Esophagus muscularis mucosa (tissue), 4 donors: ENCODE data around the gene ENPP4. TPM values are rescaled to one million over a fixed set of nuclear protein-coding genes. Genes with fewer than 3 reads are reported as not detected.

Experiments
- DNase-seq: peaks from one replicate; pipeline ENCODE4 v3.0.0-alpha.2; 2017; ENCODE audit errors: extremely low spot score
- H3K27ac ChIP-seq, 4 donors: fragments of 200-600 bp; sonication (generic); replicated peaks in 1 of 4; 1 replicate in 3 of 4; 2 replicates in 1 of 4; pipeline ENCODE4 v1.5.1; 2016 to 2019; ENCODE audit warnings: mild to moderate bottlenecking in 1 of 4
- H3K27me3 ChIP-seq, 4 donors: fragments of 200-600 bp; sonication (generic); one replicate each; pipeline versions ENCODE4 v1.5.1 to v1.6.0; 2016 to 2019
- H3K36me3 ChIP-seq, 4 donors: fragments of 200-600 bp; sonication (generic); one replicate each; pipeline ENCODE4 v1.5.1; 2016 to 2019
- H3K4me1 ChIP-seq, 4 donors: fragments of 200-600 bp; sonication (generic); one replicate each; pipeline ENCODE4 v1.5.1; 2016 to 2019
- H3K4me3 ChIP-seq, 4 donors: fragments of 200-600 bp; sonication (generic); 1 replicate in 2 of 4; 2 replicates in 2 of 4; pipeline ENCODE4 v1.5.1; 2016 to 2019; ENCODE audit warnings: mild to moderate bottlenecking in 4 of 4, moderate library complexity in 1 of 4
- H3K9me3 ChIP-seq, 4 donors: fragments of 200-600 bp; sonication (generic); 1 replicate in 3 of 4; 2 replicates in 1 of 4; pipeline ENCODE4 v1.5.1; 2016 to 2019
- EP300 ChIP-seq: sonication (generic); formaldehyde crosslinking; IDR thresholded peaks from one replicate; pipeline ENCODE4 v1.6.1; 2017; ENCODE audit warnings: antibody characterized with exemption
- POLR2A ChIP-seq: fragments of 450-650 bp; IDR thresholded peaks from one replicate; pipeline ENCODE4 v1.6.1; 2017; ENCODE audit warnings: antibody characterized with exemption, moderate library complexity, mild to moderate bottlenecking, low read depth
- POLR2AphosphoS5 ChIP-seq, 2 donors: sonication (generic); formaldehyde crosslinking; IDR thresholded peaks; one replicate each; pipeline ENCODE4 v1.6.1; 2017; ENCODE audit warnings: antibody characterized with exemption in 2 of 2
- WGBS: methylation state at CpG from one replicate; pipeline ENCODE4 v1.1.5; 2018; 5-methylcytosine and 5-hydroxymethylcytosine counted together
- intact Hi-C: fragments of 100-400 bp; cut with DNase I; formaldehyde crosslinking; loops from one replicate; pipeline ENCODE4 v1.15.1; 2023
- total RNA-seq, 4 donors: library from RNA; depleted of rRNA; stranded (reverse); fragments of >200 nt; gene quantifications; one replicate each; pipeline versions ENCODE4 v1.1.0 to v1.2.1, GENCODE V29; 2016
- TF ChIP-seq, protein P1 (sequence below), 3 experiments: fragments of 200-600 bp in 2 of 3; fragments of 450-650 bp in 1 of 3; sonication (generic) in 2 of 3; IDR thresholded peaks; one replicate each; pipeline ENCODE4 v1.5.1; 2017 to 2019; ENCODE audit warnings: antibody characterized with exemption in 3 of 3, mild to moderate bottlenecking in 2 of 3, moderate library complexity in 1 of 3

ENPP4 gene
- total RNA-seq, 4 donors from 2014 or later = 19.0 to 38.6 (median 24.6) TPM

DNA sequence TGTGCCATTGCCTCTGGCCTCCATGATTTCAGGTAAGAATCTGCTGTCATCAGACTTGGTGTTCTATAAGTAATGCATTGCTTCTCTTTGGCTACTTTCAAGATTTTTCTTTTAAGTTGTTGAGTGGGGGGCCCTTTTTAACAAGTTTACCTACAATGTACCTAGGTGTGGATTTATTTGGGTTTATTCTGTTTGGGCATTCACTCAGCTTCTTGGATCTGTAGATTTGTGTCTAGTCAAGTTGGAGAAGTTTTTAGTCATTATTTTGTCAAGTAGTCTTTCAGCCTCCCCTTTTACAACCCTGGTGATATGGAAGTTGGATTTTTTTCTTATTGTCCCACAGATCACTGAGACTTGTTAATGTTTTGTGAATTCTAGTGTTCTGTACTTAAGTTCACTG, 26.9 kb downstream of the ENPP4 start:
- Histone ChIP-seq H3K27ac (no peak overlapping the region), H3K4me3 (no peak overlapping the region), H3K9me3 (no peaks in the 10 kb centered on the region), H3K36me3 (no peaks in the 10 kb centered on the region), H3K4me1 (no peaks in the 10 kb centered on the region), H3K27me3 (no peaks in the 10 kb centered on the region)
- DNase-seq = no peak
- intact Hi-C loops = no loop called here
- TF ChIP-seq POLR2AphosphoS5 (IDR thresholded peaks at IDR 0.05) (no peak), POLR2A (no peak), EP300 (no peak)
- TF ChIP-seq, protein P1, sequence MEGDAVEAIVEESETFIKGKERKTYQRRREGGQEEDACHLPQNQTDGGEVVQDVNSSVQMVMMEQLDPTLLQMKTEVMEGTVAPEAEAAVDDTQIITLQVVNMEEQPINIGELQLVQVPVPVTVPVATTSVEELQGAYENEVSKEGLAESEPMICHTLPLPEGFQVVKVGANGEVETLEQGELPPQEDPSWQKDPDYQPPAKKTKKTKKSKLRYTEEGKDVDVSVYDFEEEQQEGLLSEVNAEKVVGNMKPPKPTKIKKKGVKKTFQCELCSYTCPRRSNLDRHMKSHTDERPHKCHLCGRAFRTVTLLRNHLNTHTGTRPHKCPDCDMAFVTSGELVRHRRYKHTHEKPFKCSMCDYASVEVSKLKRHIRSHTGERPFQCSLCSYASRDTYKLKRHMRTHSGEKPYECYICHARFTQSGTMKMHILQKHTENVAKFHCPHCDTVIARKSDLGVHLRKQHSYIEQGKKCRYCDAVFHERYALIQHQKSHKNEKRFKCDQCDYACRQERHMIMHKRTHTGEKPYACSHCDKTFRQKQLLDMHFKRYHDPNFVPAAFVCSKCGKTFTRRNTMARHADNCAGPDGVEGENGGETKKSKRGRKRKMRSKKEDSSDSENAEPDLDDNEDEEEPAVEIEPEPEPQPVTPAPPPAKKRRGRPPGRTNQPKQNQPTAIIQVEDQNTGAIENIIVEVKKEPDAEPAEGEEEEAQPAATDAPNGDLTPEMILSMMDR (IDR thresholded peaks at IDR 0.05) = no peak

DNA sequence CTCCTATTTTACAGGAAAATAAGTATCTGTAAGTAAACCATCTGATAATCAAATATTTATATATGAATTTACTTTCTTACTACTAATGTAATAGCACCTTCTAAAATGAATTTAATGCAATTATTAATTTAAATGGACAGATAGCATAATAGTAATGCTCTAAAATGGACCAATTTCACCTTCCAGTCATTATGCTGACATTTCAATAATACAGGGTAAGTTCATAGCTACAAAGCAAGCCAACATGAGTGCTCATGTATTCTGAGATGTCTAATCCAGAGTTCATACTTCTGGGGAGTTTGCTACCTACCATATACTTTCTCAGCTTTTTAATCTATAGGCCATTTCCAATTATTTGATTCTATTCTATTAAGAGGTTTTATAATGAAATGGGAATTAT, 29.4 kb downstream of the ENPP4 start:
- no peak overlapping the region for H3K27ac ChIP-seq
- intact Hi-C loops = no loop called here

DNA sequence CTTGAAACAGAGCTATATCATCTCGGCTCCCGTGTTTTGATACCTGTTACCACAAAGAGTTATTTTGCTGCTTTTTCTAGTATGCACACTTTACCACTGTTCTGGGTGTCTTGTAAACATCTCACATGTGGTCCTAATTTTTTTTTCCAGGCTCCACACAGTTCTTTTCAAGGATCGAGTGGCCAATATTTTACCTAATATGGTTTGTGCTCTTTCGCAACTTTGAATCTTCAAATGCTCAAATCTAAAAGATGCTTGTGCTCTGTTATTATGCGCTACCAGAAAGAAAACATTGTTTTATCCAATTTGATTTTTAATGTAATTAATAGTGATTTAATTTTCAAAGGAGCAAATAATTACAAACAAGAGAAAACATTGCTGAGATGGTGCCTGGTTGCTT, 30.3 kb downstream of the ENPP4 start:
- Histone ChIP-seq H3K27ac (no peak overlapping the region), H3K4me1 (no peaks in the 10 kb centered on the region), H3K27me3 (no peaks in the 10 kb centered on the region), H3K9me3 (no peaks in the 10 kb centered on the region), H3K36me3 (no peaks in the 10 kb centered on the region), H3K4me3 (no peak overlapping the region)
- intact Hi-C loops = no loop called here
- no peak for TF ChIP-seq POLR2A
- TF ChIP-seq EP300 = no peak
- TF ChIP-seq, protein P1 (IDR thresholded peaks at IDR 0.05) = no peak
- no peak for TF ChIP-seq POLR2AphosphoS5 (IDR thresholded peaks at IDR 0.05)
- 94% methylated on average over 5 of the region's 5 CpGs for WGBS
- no peak for DNase-seq

More for the DNA sequence above, 29.4 kb downstream of the ENPP4 start:
- Histone ChIP-seq H3K9me3 (no peaks in the 10 kb centered on the region), H3K4me1 (no peaks in the 10 kb centered on the region), H3K4me3 (no peak overlapping the region), H3K27me3 (no peaks in the 10 kb centered on the region), H3K36me3 (no peaks in the 10 kb centered on the region)
- DNase-seq = no peak
- no peak for TF ChIP-seq POLR2A
- TF ChIP-seq EP300 = no peak
- no peak for TF ChIP-seq POLR2AphosphoS5 (IDR thresholded peaks at IDR 0.05)
- TF ChIP-seq, protein P1 (IDR thresholded peaks at IDR 0.05) = no peak

DNA sequence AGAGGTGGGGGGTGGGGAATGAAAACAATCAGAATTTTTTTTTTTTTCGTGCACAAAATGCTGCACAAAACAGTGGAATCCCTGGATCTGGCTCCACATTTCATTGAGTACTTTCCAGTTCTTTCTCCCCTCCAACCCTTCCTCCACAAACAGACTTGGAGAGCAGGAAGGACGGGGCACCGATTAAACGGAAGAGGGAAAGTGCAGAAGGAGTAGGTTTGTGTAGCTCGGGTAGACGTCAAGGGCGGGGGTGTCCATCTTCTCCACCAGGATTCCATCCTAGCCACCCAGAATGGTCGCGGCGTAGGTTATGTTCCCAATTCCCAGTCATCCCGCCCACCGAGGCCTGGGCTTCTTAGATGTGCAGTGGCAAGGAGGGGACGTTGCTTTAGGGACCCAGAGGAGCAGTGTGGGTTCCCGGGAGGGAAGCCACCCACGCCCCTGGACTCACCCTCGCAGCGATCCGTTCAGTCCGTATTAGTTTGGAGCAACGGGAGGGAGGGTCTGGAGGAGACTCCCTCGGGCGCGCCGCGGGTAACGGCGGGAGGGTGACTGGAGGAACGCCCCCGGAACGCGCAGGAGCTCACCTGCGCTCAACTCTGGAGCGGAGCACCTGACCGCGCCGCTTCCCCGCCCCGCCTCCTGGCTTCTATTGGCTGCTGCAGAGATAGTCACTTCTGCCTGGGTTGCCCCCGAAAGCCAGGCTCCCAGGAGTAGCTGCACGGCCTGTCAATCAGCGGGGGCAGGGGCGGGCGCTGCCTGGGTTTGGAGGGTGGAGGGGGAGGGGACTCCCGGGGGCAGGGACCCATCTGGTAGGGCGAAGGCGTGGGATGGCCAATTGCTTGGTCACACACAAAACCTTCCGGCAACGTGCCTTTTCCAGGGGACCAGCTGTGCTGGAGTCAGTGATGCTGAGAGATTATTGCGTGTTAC, 40.8 kb downstream of the ENPP4 start, which contains the start of gene ENPP5:
TSS of gene ENPP5 (minus strand) at position 624 of the 933 bp plus-strand sequence. CDS start 2,718 bp downstream, outside the sequence.
- peaks cover 0 to 12% (median 3%) of the 10 kb centered on the region in 4 donors for H3K27me3 ChIP-seq
- no peak for TF ChIP-seq EP300
- TF ChIP-seq POLR2AphosphoS5 (IDR thresholded peaks at IDR 0.05) = peak; percentile 30 to 32
- WGBS = 3% methylated on average over 23 of the region's 49 CpGs
- H3K4me3 ChIP-seq = peak within 1 kb of the TSS; percentile 57 to 65 (median 59)
- peaks cover 0 to 14% (median 13%) of the 10 kb centered on the region in 4 donors for H3K4me1 ChIP-seq
- DNase-seq = no peak
- no peak within 1 kb of the TSS for H3K27ac ChIP-seq
- no peaks in the 10 kb centered on the region for H3K9me3 ChIP-seq
- H3K36me3 ChIP-seq = no peaks in the 10 kb centered on the region
- intact Hi-C loops = no loop called here

DNA sequence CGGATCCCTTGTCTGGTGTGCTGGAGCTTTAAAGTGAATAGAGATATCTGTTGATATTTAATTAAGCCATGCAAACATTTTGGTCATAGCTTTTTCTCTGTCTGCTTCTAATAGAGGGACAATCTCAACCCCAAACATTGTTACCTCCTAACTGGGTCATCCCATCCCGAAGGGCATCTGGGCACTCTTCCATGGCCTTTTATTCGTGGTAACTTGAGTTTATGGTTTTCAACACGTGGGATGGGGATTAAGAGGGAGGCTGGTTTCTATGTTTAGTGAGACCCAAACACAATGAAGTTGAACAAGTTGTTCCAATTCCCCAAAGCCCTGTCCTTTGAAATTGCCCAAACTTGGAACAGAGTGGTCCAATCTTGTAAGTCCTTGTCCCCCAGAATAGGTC, 42.4 kb downstream of the ENPP4 start:
- WGBS = 88% methylated on average over 4 of the region's 4 CpGs
- Histone ChIP-seq H3K9me3 (no peaks in the 10 kb centered on the region), H3K4me1 (peaks cover 0 to 14% (median 13%) of the 10 kb centered on the region in 4 donors), H3K36me3 (no peaks in the 10 kb centered on the region), H3K27ac (no peak overlapping the region), H3K4me3 (no peak overlapping the region), H3K27me3 (peaks cover 0 to 12% (median 3%) of the 10 kb centered on the region in 4 donors)
- TF ChIP-seq POLR2A (no peak), EP300 (no peak), POLR2AphosphoS5 (IDR thresholded peaks at IDR 0.05) (no peak)
- TF ChIP-seq, protein P1 (IDR thresholded peaks at IDR 0.05) = no peak
- intact Hi-C loops = no loop called here
- DNase-seq = no peak
